Measurements from ENCODE around the gene RTKN. TPM values are rescaled to one million over a fixed set of nuclear protein-coding genes. Genes with fewer than 3 reads are reported as not detected.
"Not testable (repeated sequence)": the region's sequence is repeated elsewhere in the genome, so short reads cannot be mapped to it uniquely, and the experiment has no call there.

The RTKN gene
- total RNA-seq, 4 donors from 2014 or later, result 46.2 to 99.9 (median 75.7) TPM

- Histone ChIP-seq H3K27me3 (no peaks in the 10 kb centered on the region), H3K4me1 (peaks cover 0 to 4% (median 0%) of the 10 kb centered on the region in 4 donors), H3K4me3 (no peak overlapping the region), H3K9me3 (no peaks in the 10 kb centered on the region), H3K36me3 (peaks cover 0 to 34% (median 0%) of the 10 kb centered on the region in 3 donors), H3K27ac (no peak overlapping the region)
- DNase-seq, result no peak
- TF ChIP-seq CTCF (IDR thresholded peaks at IDR 0.05), result no peak
- no peak for TF ChIP-seq POLR2A (IDR thresholded peaks at IDR 0.05)
These were observed 18.3 kb downstream of the RTKN start for GRCh38 chr2:74423231-74424095.

GRCh38 chr2:74421221-74421870 lies 20.4 kb downstream of the RTKN start, which contains the start of the genes C2orf81 and WDR54:
Gene C2orf81, minus strand, starts transcription at chr2:74421619. Its CDS starts 59 bp downstream, at chr2:74421560.
Gene WDR54, plus strand, starts transcription at chr2:74421730. Its CDS starts 424 bp downstream, at chr2:74422154.
- TF ChIP-seq CTCF (IDR thresholded peaks at IDR 0.05) (no peak), POLR2A (IDR thresholded peaks at IDR 0.05) (no peak)
- peaks cover 0 to 14% (median 0%) of the 10 kb centered on the region in 3 donors for H3K36me3 ChIP-seq
- peak within 1 kb of the TSS; percentile 58 to 82 (median 72) for H3K27ac ChIP-seq
- peak; percentile 88 to 96 (median 92) for DNase-seq
- H3K27me3 ChIP-seq, result no peaks in the 10 kb centered on the region
- no peaks in the 10 kb centered on the region for H3K9me3 ChIP-seq
- peaks cover 0 to 4% (median 0%) of the 10 kb centered on the region in 4 donors for H3K4me1 ChIP-seq
- peak within 1 kb of the TSS; percentile 61 to 69 (median 62) for H3K4me3 ChIP-seq

DNA sequence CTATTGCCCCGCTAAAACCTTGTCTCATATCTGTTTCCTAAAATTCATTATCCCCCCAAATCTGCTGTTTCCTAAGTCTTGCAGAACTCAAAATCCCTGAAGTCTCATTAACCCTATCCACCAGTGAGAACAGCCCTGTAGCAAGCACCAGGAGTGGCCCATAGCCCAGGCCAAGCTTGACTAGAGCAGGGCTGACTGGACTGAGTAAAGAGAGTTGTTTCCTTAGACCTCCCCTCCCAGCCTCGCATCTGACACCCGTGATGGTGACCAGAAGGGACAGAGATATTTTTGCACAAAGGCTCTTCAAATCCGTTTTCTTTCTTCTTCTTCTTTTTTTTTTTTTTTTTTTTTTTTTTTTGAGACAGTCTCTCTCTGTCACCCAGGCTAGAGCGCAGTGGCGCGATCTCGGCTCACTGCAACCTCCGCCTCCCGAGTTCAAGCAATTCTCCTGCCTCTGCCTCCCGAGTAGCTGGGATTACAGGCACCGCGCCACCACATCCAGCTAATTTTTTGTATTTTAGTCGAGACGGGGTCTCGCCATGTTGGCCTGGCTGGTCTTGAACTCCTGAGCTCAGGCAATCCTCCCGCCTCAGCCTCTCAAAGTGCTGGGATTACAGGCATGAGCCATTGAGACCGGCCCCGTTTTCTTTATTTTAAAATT lies 21.2 kb downstream of the RTKN start:
- not testable (repeated sequence) for DNase-seq, H3K27me3 ChIP-seq, H3K9me3 ChIP-seq, H3K4me1 ChIP-seq, H3K36me3 ChIP-seq
- H3K4me3 ChIP-seq, result peak overlapping the region in 2 of 4 donors; percentile 63 to 69
- H3K27ac ChIP-seq, result peak overlapping the region in 2 of 4 donors; percentile 58 to 82

- Histone ChIP-seq H3K4me1 (peaks cover 0 to 13% (median 3%) of the 10 kb centered on the region in 4 donors), H3K36me3 (peaks cover 0 to under 1% (median 0%) of the 10 kb centered on the region in 3 donors), H3K27ac (no peak overlapping the region), H3K4me3 (no peak overlapping the region), H3K27me3 (no peaks in the 10 kb centered on the region), H3K9me3 (no peaks in the 10 kb centered on the region)
- DNase-seq, result no peak
- TF ChIP-seq CTCF (IDR thresholded peaks at IDR 0.05) (no peak), POLR2A (IDR thresholded peaks at IDR 0.05) (no peak)
These were observed 21.7 kb downstream of the RTKN start for GRCh38 chr2:74420006-74420405.

GRCh38 chr2:74419345-74419744 lies 22.4 kb downstream of the RTKN start:
- Histone ChIP-seq H3K4me1 (peaks cover 0 to 20% (median 9%) of the 10 kb centered on the region in 4 donors), H3K36me3 (no peaks in the 10 kb centered on the region), H3K27me3 (no peaks in the 10 kb centered on the region), H3K4me3 (no peak overlapping the region), H3K9me3 (no peaks in the 10 kb centered on the region), H3K27ac (no peak overlapping the region)
- DNase-seq, result no peak
- TF ChIP-seq CTCF (IDR thresholded peaks at IDR 0.05) (no peak), POLR2A (IDR thresholded peaks at IDR 0.05) (no peak)

Data from Peyer's patch (tissue), 4 donors.